ENCODE results near the gene KYNU. TPM values are rescaled to one million over a fixed set of nuclear protein-coding genes. Genes with fewer than 3 reads are reported as not detected.

KYNU gene
- total RNA-seq, 1 experiment from 2014 or later: 143 TPM

GRCh38 chr2:142841788-142842187 lies 35.7 kb upstream of the KYNU start:
- no peaks in the 10 kb centered on the region for H3K9me3 Mint-ChIP-seq (ENCODE audit: unreplicated experiment)
- no peak overlapping the region for H3K4me3 Mint-ChIP-seq (ENCODE audit: unreplicated experiment)
- no peak overlapping the region for H3K27ac Mint-ChIP-seq (ENCODE audit: low read depth, unreplicated experiment)
- intact Hi-C loops (cut with micrococcal nuclease): no loop called here
- no peaks in the 10 kb centered on the region for H3K27me3 Mint-ChIP-seq (ENCODE audit: insufficient read depth, unreplicated experiment)
- ChIA-PET POLR2A (interaction anchor here (0.6 kb wide), 1 partner anchor 158 kb away, joined by 3 read pairs; no protein-coding TSS in a partner anchor), CTCF (interaction anchor here (0.7 kb wide), 1 partner anchor 36 kb away, joined by 3 read pairs; no protein-coding TSS in a partner anchor)
- H3K36me3 Mint-ChIP-seq (ENCODE audit: insufficient read depth, unreplicated experiment): no peaks in the 10 kb centered on the region
- TF ChIP-seq CTCF (IDR thresholded peaks at IDR 0.05; ENCODE audit: unreplicated experiment): no peak
- no TSS peak for BruUV-seq (replicated peaks)
- no peaks in the 10 kb centered on the region for H3K4me1 Mint-ChIP-seq (ENCODE audit: insufficient read depth, unreplicated experiment)
- DNase-seq (ENCODE audit: unreplicated experiment): no peak

- no peak for DNase-seq (ENCODE audit: unreplicated experiment)
- Mint-ChIP-seq H3K36me3 (ENCODE audit: insufficient read depth, unreplicated experiment) (no peaks in the 10 kb centered on the region), H3K27me3 (ENCODE audit: insufficient read depth, unreplicated experiment) (no peaks in the 10 kb centered on the region), H3K27ac (ENCODE audit: low read depth, unreplicated experiment) (no peak overlapping the region), H3K4me1 (ENCODE audit: insufficient read depth, unreplicated experiment) (no peaks in the 10 kb centered on the region), H3K9me3 (ENCODE audit: unreplicated experiment) (no peaks in the 10 kb centered on the region), H3K4me3 (ENCODE audit: unreplicated experiment) (no peak overlapping the region)
- no TSS peak for BruUV-seq (replicated peaks)
- intact Hi-C loops (cut with micrococcal nuclease): no loop called here
- ChIA-PET CTCF (interaction anchor here (0.6 kb wide), 1 partner anchor 661 kb away, joined by 4 read pairs; no protein-coding TSS in a partner anchor), POLR2A (no interaction called here)
- TF ChIP-seq CTCF (IDR thresholded peaks at IDR 0.05; ENCODE audit: unreplicated experiment): no peak
Observed at GRCh38 chr2:142842369-142842768, 35.1 kb upstream of the KYNU start.

- H3K36me3 Mint-ChIP-seq (ENCODE audit: insufficient read depth, unreplicated experiment): no peaks in the 10 kb centered on the region
- no peak for DNase-seq (ENCODE audit: unreplicated experiment)
- no peak overlapping the region for H3K27ac Mint-ChIP-seq (ENCODE audit: low read depth, unreplicated experiment)
- H3K4me3 Mint-ChIP-seq (ENCODE audit: unreplicated experiment): no peak overlapping the region
- no peaks in the 10 kb centered on the region for H3K27me3 Mint-ChIP-seq (ENCODE audit: insufficient read depth, unreplicated experiment)
- no peak for TF ChIP-seq CTCF (IDR thresholded peaks at IDR 0.05; ENCODE audit: unreplicated experiment)
- intact Hi-C loops (cut with micrococcal nuclease): no loop called here
- no peaks in the 10 kb centered on the region for H3K4me1 Mint-ChIP-seq (ENCODE audit: insufficient read depth, unreplicated experiment)
- no TSS peak for BruUV-seq (replicated peaks)
- POLR2A ChIA-PET: interaction anchor here (1.3 kb wide), 1 partner anchor 31 kb away, joined by 4 read pairs; no protein-coding TSS in a partner anchor
- H3K9me3 Mint-ChIP-seq (ENCODE audit: unreplicated experiment): no peaks in the 10 kb centered on the region
- CTCF ChIA-PET: no interaction called here
Observed at GRCh38 chr2:142843731-142844130, 33.7 kb upstream of the KYNU start.

- DNase-seq (ENCODE audit: unreplicated experiment): no peak
- Mint-ChIP-seq H3K4me1 (ENCODE audit: insufficient read depth, unreplicated experiment) (peaks cover 10% of the 10 kb centered on the region), H3K27me3 (ENCODE audit: insufficient read depth, unreplicated experiment) (no peaks in the 10 kb centered on the region), H3K9me3 (ENCODE audit: unreplicated experiment) (no peaks in the 10 kb centered on the region), H3K27ac (ENCODE audit: low read depth, unreplicated experiment) (no peak overlapping the region), H3K36me3 (ENCODE audit: insufficient read depth, unreplicated experiment) (no peaks in the 10 kb centered on the region), H3K4me3 (ENCODE audit: unreplicated experiment) (no peak overlapping the region)
- ChIA-PET CTCF (interaction anchor here (1.2 kb wide), 1 partner anchor 27 kb away, joined by 6 read pairs; no protein-coding TSS in a partner anchor), POLR2A (interaction anchor here (0.6 to 1.0 kb wide), 3 partner anchors 9 to 1765 kb away, joined by 3 to 4 read pairs (median 3); no protein-coding TSS in a partner anchor)
- no TSS peak for BruUV-seq (replicated peaks)
- intact Hi-C loops (cut with micrococcal nuclease): no loop called here
- no peak for TF ChIP-seq CTCF (IDR thresholded peaks at IDR 0.05; ENCODE audit: unreplicated experiment)
Observed at GRCh38 chr2:142848023-142848606, 29.3 kb upstream of the KYNU start.
